Transverse colon (tissue), 4 donors: Measurements from ENCODE around the gene SULT1A3.
"Not testable (repeated sequence)": the region's sequence is repeated elsewhere in the genome, so short reads cannot be mapped to it uniquely, and the experiment has no call there.

Experiments
- EP300 ChIP-seq: sonication (generic); formaldehyde crosslinking; IDR thresholded peaks from one replicate; pipeline ENCODE4 v1.6.1; 2017; ENCODE audit warnings: antibody characterized with exemption, low read depth
- POLR2A ChIP-seq: fragments of 450-650 bp; IDR thresholded peaks from one replicate; pipeline ENCODE4 v1.6.1; 2016; ENCODE audit warnings: antibody characterized with exemption, mild to moderate bottlenecking, moderate library complexity
- POLR2AphosphoS5 ChIP-seq, 3 donors: sonication (generic); formaldehyde crosslinking; IDR thresholded peaks; one replicate each; pipeline ENCODE4 v1.6.1; 2016; ENCODE audit warnings: antibody characterized with exemption in 3 of 3
- TF ChIP-seq, protein P1 (sequence below), 5 experiments: fragments of 200-600 bp in 3 of 5; fragments of 450-650 bp in 2 of 5; sonication (generic) in 3 of 5; IDR thresholded peaks; 1 replicate in 2 of 5; 2 replicates in 3 of 5; pipeline ENCODE4 v1.5.1; 2016 to 2017; ENCODE audit warnings: antibody characterized with exemption in 5 of 5, inconsistent platforms in 3 of 5, mild to moderate bottlenecking in 2 of 5, moderate library complexity in 1 of 5

DNA sequence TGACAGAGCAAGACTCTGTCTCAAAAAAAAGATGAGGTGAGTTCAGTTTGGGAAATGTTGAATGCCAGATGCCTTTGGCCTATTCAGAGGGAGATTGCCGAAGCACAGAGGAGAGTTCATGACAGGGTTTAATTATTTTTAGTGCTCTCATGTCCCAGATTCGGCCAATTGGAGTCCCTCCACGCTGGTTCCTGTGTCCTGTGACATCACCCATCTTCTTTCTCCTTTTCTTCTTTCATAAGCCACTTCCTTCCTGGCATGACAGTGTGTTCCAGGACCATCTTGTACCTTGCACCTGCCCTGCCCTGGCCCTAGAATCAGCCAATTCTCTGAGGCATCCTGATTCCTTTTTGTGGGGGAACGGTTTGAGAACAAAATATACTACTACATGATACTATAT, 12.4 kb downstream of the SULT1A3 start:
- TF ChIP-seq, protein P1, sequence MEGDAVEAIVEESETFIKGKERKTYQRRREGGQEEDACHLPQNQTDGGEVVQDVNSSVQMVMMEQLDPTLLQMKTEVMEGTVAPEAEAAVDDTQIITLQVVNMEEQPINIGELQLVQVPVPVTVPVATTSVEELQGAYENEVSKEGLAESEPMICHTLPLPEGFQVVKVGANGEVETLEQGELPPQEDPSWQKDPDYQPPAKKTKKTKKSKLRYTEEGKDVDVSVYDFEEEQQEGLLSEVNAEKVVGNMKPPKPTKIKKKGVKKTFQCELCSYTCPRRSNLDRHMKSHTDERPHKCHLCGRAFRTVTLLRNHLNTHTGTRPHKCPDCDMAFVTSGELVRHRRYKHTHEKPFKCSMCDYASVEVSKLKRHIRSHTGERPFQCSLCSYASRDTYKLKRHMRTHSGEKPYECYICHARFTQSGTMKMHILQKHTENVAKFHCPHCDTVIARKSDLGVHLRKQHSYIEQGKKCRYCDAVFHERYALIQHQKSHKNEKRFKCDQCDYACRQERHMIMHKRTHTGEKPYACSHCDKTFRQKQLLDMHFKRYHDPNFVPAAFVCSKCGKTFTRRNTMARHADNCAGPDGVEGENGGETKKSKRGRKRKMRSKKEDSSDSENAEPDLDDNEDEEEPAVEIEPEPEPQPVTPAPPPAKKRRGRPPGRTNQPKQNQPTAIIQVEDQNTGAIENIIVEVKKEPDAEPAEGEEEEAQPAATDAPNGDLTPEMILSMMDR (IDR thresholded peaks at IDR 0.05) = not testable (repeated sequence)
- TF ChIP-seq POLR2A; POLR2AphosphoS5 (IDR thresholded peaks at IDR 0.05); EP300: not testable (repeated sequence)
